ENCODE data around the gene DNM2. TPM values are rescaled to one million over a fixed set of nuclear protein-coding genes. Genes with fewer than 3 reads are reported as not detected.
A peak's percentile ranks its signal among the peaks of the same experiment; 100 is the strongest.
"Not testable (repeated sequence)": the region's sequence is repeated elsewhere in the genome, so short reads cannot be mapped to it uniquely, and the experiment has no call there.

DNM2 gene
- total RNA-seq, 1 donor from 2014 or later = 71.1 TPM

GRCh38 chr19:10752913-10753704, 35.2 kb downstream of the DNM2 start:
- DNase-seq = no peak

- no peak for DNase-seq
Measured at GRCh38 chr19:10756371-10756770, 38.5 kb downstream of the DNM2 start.

- DNase-seq = no peak
Measured at GRCh38 chr19:10756791-10757190, 38.9 kb downstream of the DNM2 start.

- DNase-seq = not testable (repeated sequence)
Measured at GRCh38 chr19:10758050-10758449, 40.2 kb downstream of the DNM2 start.

GRCh38 chr19:10758978-10759377, 41.1 kb downstream of the DNM2 start:
- DNase-seq = no peak

GRCh38 chr19:10760273-10760944, 42.5 kb downstream of the DNM2 start:
- DNase-seq = no peak

- DNase-seq = no peak
Measured at GRCh38 chr19:10761443-10762250, 43.8 kb downstream of the DNM2 start.

GRCh38 chr19:10762656-10763055, 44.8 kb downstream of the DNM2 start:
- no peak for DNase-seq

GRCh38 chr19:10763411-10763810, 45.5 kb downstream of the DNM2 start:
- no peak for DNase-seq

- no peak for DNase-seq
Measured at GRCh38 chr19:10763828-10764339, 46.0 kb downstream of the DNM2 start.

GRCh38 chr19:10764340-10764894, 46.5 kb downstream of the DNM2 start:
- no peak for DNase-seq

GRCh38 chr19:10766049-10766623, 48.3 kb downstream of the DNM2 start:
- no peak for DNase-seq

GRCh38 chr19:10766671-10767201, 48.9 kb downstream of the DNM2 start:
- no peak for DNase-seq

GRCh38 chr19:10767726-10768125, 49.8 kb downstream of the DNM2 start:
- no peak for DNase-seq

- DNase-seq = no peak
Measured at GRCh38 chr19:10768369-10768768, 50.5 kb downstream of the DNM2 start.

- no peak for DNase-seq
Measured at GRCh38 chr19:10768936-10769335, 51.1 kb downstream of the DNM2 start.

GRCh38 chr19:10769533-10770491, 51.9 kb downstream of the DNM2 start:
- peak; percentile 29 for DNase-seq

GRCh38 chr19:10773969-10774368, 56.1 kb downstream of the DNM2 start:
- no peak for DNase-seq

- no peak for DNase-seq
Measured at GRCh38 chr19:10774893-10775292, 57.0 kb downstream of the DNM2 start.

GRCh38 chr19:10776900-10777650, 59.2 kb downstream of the DNM2 start:
- no peak for DNase-seq
